ENCODE data around the gene HNRNPA1L2.
A peak's percentile ranks its signal among the peaks of the same experiment; 100 is the strongest.
"Not testable (repeated sequence)": the region's sequence is repeated elsewhere in the genome, so short reads cannot be mapped to it uniquely, and the experiment has no call there.

The HNRNPA1L2 gene

DNA sequence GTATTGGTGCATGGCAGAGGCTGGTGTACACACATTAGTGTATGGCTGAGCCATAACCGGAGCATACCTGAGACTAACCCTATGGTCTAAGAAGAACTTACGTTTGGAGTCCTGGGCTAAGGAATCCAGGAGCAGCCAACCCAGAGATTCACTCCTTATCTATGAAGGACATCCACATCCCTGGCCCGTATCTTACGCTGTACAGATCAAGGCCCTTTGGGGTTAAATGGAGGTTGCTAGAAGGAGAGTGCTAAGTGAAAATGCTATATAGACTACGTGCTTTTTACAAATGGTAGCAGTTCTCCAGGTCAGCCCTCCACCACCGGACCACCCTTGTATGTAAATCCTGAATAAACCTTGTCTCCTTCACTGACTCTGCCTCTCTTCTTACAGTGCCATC lies 8.5 kb downstream of the HNRNPA1L2 start:
- DNase-seq: no peak

- no peak for DNase-seq
Measured at GRCh38 chr13:52651897-52652195, 9.6 kb downstream of the HNRNPA1L2 start.

DNA sequence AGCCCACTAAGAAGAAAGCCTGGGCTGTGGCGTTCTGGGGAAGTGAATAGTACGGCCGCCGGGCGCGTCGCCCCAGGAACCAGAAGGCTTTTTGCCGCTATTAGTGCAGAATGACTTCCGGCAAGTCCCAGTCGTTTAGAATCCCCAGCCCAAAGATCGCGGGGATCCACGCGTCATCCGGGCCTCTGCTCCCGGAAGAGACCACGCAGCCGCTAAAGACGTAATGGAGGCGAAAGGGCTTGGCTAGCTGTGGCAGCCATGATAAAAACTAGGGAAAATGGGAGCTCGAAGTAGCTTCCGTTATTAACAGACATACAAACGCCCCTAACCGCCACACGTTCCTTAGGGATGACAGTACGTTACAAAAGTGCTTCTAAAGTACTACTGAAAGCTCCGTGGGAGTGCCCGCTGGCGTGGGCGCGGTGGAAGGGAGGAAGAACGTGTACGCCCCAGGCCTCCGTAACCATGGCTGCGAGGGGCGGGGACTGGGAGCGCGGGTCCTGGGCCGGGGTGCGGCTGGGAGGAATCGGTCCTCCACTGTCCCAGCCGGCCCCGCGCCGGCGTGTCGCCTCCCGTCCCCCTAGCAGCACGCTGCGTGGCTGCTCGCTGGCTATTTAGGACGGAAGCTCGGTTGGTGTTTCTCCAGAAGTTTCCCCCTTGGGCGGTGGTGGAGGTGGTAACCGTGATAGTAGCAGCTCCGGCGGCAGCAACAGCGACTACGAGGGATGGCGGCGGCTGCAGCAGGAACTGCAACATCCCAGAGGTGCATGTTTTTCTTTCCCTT lies 10.2 kb downstream of the HNRNPA1L2 start, which contains the start of gene SUGT1:
Gene SUGT1 (plus strand): TSS at position 641 of the 784 bp plus-strand sequence. CDS start 85 bp downstream, at position 726.
- peak; percentile 90 for DNase-seq

DNA sequence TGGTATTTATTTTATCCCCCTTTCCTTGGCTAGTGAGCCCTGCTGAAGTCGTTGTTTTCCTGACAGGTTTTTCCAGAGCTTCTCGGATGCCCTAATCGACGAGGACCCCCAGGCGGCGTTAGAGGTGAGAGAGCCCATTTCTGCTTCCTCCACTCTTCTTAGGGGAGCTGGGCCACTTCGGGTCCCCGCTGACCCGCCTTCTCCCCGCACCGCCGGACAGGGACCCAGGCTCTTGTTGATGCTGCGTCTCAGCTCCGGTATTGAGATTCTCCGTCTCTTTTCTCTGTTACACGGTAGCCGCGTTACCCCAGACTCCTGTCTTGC lies 10.7 kb downstream of the HNRNPA1L2 start:
- DNase-seq: no peak

DNA sequence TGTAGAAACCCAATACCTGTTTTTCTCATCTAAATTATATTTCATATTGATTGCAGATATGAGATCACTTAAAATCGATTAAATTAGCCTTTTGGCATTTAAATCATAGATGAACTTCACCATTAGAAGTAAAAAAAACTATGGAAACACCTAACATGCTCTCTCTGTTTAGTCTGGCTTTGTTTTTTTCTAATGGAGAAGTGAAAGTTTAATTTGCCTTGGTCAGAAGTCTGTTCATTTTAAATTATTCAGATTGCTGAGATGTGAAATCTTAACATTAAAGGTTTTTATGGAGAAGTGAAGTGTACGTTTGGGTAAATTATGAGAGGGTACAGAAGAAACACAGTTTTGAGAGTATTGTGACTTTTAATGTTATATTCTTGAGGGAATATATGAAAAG lies 17.1 kb downstream of the HNRNPA1L2 start:
- no peak for DNase-seq

- DNase-seq: no peak
Measured at GRCh38 chr13:52664272-52664671, 22.0 kb downstream of the HNRNPA1L2 start.

DNA sequence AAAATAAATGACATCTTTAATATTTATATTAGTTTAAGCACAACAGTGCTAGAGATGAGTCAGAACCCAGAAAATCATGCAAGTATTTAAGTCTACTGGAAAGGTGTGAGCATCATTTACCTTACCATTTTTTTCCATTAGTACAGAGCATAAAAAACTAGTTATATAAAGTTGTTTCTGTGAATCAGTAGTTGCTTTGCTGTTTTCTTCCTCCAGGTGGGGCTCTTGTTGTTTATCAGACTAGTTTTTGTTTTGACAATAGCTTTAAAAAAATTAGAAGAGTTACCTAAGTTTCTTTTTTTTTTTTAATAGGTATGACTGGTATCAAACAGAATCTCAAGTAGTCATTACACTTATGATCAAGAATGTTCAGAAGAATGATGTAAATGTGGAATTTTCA lies 23.1 kb downstream of the HNRNPA1L2 start:
- DNase-seq: no peak

- no peak for DNase-seq
Measured at GRCh38 chr13:52669677-52670076, 27.4 kb downstream of the HNRNPA1L2 start.

- DNase-seq: no peak
Measured at GRCh38 chr13:52670726-52671125, 28.5 kb downstream of the HNRNPA1L2 start.

DNA sequence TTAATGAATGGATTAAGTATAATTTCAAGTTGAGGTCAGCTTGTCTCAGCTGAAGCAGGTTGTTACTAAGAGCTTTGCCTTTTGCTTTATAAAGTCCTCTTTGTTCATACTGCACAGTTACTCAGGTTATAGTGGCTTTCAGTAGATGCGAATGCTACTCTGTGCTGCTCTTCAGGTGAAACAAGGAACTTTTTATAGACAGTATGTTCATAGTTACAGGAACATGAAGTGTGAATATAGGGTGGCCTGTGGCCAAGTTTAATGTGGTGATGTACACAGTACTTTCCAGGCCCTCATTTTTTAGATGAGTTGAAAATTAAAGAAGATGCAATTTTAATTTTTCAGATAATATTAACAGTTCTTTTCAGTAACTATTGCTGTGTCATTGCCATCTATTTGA lies 31.2 kb downstream of the HNRNPA1L2 start:
- DNase-seq: no peak

GRCh38 chr13:52677823-52678222 lies 35.6 kb downstream of the HNRNPA1L2 start:
- no peak for DNase-seq

DNA sequence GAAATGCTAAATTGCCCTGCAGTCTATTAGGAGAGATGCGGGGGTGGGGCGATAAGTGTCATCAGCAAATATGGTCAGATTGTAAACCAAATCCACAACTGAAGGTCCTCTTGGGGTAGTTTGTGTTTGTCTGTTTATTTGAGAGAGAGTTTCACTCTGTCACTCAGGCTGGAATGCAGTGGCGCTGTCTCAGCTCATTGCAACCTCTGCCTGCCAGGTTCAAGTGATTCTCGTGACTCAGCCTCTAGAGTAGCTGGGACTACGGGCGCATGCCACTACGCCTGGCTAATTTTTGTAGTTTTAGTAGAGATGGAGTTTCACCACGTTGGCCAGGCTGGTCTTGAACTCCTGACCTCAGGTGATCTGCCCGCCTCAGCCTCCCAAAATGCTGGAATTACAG lies 43.6 kb downstream of the HNRNPA1L2 start:
- not testable (repeated sequence) for DNase-seq

DNA sequence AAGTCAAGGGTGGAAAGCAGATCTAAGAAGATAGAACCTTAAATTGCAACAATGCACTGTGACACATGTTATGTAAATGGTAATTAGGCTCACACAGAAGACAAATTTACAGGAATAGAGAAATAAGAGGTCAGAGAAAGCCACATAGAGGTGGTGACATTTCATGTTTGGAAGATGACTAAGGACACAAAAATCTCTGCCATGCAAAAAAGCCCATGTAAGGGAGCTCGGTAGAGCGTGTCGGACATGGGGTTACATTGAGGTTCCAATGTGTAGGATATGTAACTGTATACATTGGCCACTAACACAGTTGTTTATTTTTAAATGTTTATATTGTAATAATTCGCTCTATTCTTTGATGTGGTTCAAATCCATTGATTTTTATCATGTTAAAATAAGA lies 44.1 kb downstream of the HNRNPA1L2 start:
- no peak for DNase-seq
